Ectodermal cell (in vitro differentiated cells): ENCODE data around the gene RASGEF1C.

Experiments used
- H3K27ac ChIP-seq: 2 replicates; pipeline ENCODE4 v1.7.0; 2013; ENCODE audit warnings: mild to moderate bottlenecking, low read depth, low read length; ENCODE audit not compliant: insufficient read depth, poor library complexity, severe bottlenecking
- H3K27me3 ChIP-seq: 2 replicates; pipeline ENCODE4 v1.7.0; 2013; ENCODE audit warnings: mild to moderate bottlenecking, low read length; ENCODE audit not compliant: insufficient read depth, control insufficient read depth, poor library complexity, severe bottlenecking
- H3K36me3 ChIP-seq: one replicate; pipeline ENCODE4 v1.7.0; 2013; ENCODE audit warnings: low read length; ENCODE audit not compliant: control insufficient read depth, insufficient read depth
- H3K4me1 ChIP-seq: one replicate; pipeline ENCODE4 v1.7.0; 2013; ENCODE audit warnings: low read length; ENCODE audit not compliant: control insufficient read depth, insufficient read depth
- H3K4me3 ChIP-seq: 2 replicates; pipeline ENCODE4 v1.7.0; 2013; ENCODE audit warnings: low read depth, low read length, control low read depth; ENCODE audit not compliant: insufficient read depth
- H3K9me3 ChIP-seq: 2 replicates; pipeline ENCODE4 v1.7.0; 2013; ENCODE audit warnings: mild to moderate bottlenecking, low read length, moderate library complexity; ENCODE audit not compliant: control insufficient read depth
- WGBS, 2 experiments: methylation state at CpG; one replicate each; pipeline ENCODE4 v1.1.7; 2013; ENCODE audit warnings: missing lambda C conversion rate in 2 of 2; 5-methylcytosine and 5-hydroxymethylcytosine counted together

Gene RASGEF1C

DNA sequence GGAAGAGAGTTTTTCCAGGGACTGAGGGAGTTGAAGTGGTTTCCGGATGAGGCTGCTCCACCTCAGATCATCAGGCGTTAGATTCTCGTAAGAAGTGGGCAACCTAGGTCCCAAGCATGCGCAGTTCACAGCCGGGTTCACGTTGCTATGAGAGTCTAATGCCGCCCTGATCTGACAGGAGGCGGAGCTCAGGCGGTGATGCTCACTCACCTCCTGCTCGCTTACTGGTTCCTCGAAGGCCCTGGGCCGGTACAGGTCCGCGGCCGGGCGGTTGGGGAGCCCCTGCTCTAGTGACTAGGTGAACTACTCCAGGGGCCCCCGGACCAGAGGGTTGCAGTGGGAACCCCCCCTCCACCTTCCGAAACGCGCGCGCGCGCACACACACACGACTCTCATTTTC lies 136.5 kb downstream of the RASGEF1C start:
- no peak overlapping the region for H3K4me3 ChIP-seq
- H3K9me3 ChIP-seq, result no peaks in the 10 kb centered on the region
- H3K36me3 ChIP-seq, result peaks cover 4% of the 10 kb centered on the region
- H3K27me3 ChIP-seq, result peaks cover 12% of the 10 kb centered on the region
- no peak overlapping the region for H3K27ac ChIP-seq
- WGBS, 2 experiments, result 93 to 94% methylated on average over 25 of the region's 25 CpGs
- peaks cover 7% of the 10 kb centered on the region for H3K4me1 ChIP-seq

DNA sequence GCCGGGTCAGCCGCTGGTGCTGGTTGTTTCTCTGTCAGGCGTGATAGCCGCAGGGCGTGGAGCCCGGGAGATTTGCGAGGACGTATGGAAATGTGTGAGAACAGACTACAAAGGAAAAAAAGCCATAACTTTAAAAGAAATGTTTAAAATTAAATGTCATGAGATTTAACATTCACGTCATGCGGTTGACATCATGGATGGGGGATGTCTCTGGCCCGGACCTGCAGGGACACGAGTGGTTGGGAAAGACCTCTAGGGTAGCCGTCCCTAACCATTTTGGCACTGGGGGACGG lies 136.8 kb downstream of the RASGEF1C start:
- Histone ChIP-seq H3K27me3 (peaks cover 12% of the 10 kb centered on the region), H3K9me3 (no peaks in the 10 kb centered on the region), H3K4me3 (peak overlapping the region; percentile 94), H3K36me3 (peaks cover 4% of the 10 kb centered on the region), H3K4me1 (peaks cover 7% of the 10 kb centered on the region), H3K27ac (no peak overlapping the region)
- WGBS, 2 experiments, result 29% methylated on average over 14 of the region's 14 CpGs

DNA sequence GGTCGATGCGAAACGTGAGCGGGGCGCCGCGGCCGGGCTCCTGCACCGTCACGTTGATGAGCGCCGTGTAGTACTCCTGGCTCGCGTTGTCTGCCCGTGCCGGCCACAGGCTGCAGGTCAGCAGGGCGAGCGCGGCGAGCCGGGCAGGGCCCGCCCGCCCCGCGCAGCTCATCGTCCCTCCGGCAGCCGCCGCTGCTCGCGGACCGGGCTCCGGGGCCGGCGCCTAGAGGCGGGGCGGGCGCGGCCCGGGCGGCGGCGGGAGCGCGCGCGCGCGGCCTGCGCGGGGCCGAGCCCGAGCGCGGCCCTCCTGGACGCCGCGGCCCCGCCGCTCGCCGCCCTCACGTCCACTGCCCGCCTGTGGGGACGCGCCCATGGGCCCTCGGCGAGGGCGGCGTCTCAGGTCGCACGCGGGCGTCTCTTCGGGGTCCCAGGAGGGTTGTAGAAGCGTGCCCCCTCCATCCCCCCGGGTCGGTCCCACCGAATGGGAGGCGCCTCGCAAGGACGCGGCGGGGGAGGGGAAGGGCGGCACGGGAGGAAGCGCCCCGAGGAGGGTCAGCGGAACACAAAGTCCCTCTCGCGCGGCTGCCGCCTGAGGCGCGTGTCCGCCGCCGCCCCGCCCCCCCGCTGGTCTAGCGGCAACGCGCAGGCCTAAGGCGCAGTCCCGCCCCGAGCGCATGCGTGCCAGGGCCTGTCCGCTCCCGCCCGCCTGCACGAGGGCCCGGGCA lies 137.3 kb downstream of the RASGEF1C start, which contains the start of gene RNF130:
Gene RNF130, minus strand, starts transcription at position 229 of the 725 bp plus-strand sequence. Its CDS starts 57 bp downstream, at position 172.
- H3K4me3 ChIP-seq, result peak within 1 kb of the TSS; percentile 94
- H3K4me1 ChIP-seq, result peaks cover 7% of the 10 kb centered on the region
- peaks cover 12% of the 10 kb centered on the region for H3K27me3 ChIP-seq
- WGBS, 2 experiments, result 0 to 1% methylated on average over 113 of the region's 113 CpGs
- H3K27ac ChIP-seq, result peak within 1 kb of the TSS; percentile 92
- no peaks in the 10 kb centered on the region for H3K9me3 ChIP-seq
- H3K36me3 ChIP-seq, result peaks cover 4% of the 10 kb centered on the region

DNA sequence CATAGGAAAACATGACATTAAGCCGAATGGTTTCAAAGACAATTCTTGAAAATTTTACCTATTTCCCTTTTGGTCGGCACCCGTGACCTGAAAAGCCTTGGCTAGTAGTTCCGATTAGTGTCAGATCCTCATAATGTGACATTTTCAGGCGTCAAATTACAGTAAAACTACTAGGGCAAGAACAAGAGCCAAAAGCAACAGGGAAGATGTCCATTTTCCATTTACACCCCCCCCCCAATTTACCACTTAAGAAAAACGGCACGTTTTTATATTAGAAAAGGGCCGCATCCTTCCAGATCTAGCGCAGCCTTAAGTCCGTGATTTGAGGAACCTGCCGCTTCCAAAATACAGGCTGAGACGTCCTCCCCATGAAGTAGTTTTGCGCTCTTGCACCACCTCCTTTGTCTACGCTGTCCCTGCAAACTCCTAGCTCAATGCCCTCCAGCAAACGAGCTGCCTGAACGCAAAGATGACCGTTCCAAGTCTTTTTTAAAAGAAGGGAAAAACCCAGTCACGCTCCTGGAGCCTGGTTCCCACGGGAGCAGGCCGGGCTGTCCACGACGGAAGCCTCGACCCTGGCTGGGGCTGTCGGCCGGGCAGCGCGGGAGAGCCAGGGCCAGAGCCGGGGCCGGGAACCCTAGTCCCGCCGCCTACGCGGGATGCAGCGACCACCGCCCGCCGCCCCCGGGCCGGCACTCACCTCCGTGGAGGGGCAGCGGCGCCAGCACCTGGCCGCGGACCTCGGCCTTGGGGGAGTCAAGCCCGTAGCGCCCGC lies 138.1 kb downstream of the RASGEF1C start:
- Histone ChIP-seq H3K36me3 (peaks cover 4% of the 10 kb centered on the region), H3K9me3 (no peaks in the 10 kb centered on the region), H3K4me1 (peaks cover 7% of the 10 kb centered on the region), H3K4me3 (peak overlapping the region; percentile 94), H3K27ac (peak overlapping the region; percentile 20), H3K27me3 (peaks cover 12% of the 10 kb centered on the region)
- WGBS, 2 experiments, result 1% methylated on average over 48 of the region's 48 CpGs

DNA sequence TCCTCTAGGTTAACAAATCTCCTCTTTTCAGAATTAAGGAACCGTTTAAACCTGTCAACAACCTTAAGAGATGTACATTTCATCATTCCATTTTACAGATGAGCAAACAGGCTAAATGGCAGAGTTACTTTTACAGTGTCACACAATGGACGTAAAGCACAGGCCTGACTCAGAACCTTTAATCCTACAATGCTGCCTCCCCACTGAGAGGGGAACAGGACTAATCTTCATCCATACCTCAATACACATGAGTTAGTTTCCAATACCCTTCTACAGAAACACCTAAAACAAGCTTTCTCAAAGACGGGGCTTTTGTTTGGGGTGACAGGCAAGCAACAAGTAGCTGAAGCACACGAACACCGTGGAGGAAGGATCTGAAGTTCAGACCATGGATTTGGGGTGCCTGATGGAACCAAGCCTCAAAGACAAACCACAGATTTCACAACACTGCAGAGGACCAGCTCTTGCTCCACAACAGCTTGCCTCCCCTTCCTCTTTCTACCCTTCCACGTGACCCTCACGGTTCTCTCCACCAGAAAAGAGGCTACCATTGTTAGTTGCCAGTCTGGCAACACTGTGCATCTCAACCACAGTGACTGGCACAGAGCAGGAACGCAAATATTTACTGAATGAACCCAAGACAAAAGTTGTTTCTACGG lies 139.3 kb downstream of the RASGEF1C start:
- H3K4me1 ChIP-seq, result peaks cover 7% of the 10 kb centered on the region
- peak overlapping the region; percentile 94 for H3K4me3 ChIP-seq
- H3K9me3 ChIP-seq, result no peaks in the 10 kb centered on the region
- H3K27ac ChIP-seq, result peak overlapping the region; percentile 6
- H3K36me3 ChIP-seq, result peaks cover 4% of the 10 kb centered on the region
- H3K27me3 ChIP-seq, result peaks cover 12% of the 10 kb centered on the region
- 13 to 16% methylated on average over 9 of the region's 9 CpGs for WGBS, 2 experiments

DNA sequence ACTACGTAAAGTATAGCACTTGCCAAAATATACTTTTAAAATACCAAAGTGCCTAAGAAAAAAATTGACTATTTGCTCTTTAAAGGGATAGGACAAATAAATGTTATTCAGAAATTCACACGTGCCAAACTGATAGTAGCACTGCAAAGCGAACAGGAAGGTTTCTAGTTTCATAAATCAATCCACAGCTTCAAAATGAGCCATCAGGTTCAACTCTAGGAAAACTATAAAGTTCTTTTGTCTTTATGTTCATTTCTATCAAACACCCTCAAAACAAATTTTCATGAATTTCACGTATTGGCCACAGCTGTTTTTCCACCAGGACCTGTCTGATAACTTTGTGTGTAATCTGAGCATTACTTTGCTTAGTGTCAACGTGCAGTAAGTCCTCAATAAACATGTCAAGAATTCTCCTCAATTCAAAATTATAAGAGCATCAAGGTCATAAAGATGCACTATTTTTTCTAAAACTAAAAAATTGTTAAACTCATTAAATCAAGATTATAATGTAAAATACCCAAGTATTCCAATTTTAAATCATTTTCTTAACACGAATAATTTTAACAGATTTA lies 140.4 kb downstream of the RASGEF1C start:
- no peaks in the 10 kb centered on the region for H3K9me3 ChIP-seq
- H3K4me1 ChIP-seq, result peaks cover 7% of the 10 kb centered on the region
- peak overlapping the region; percentile 94 for H3K4me3 ChIP-seq
- WGBS, 2 experiments, result 63 to 69% methylated on average over 5 of the region's 6 CpGs
- peaks cover 4% of the 10 kb centered on the region for H3K36me3 ChIP-seq
- H3K27me3 ChIP-seq, result peaks cover 12% of the 10 kb centered on the region
- H3K27ac ChIP-seq, result peak overlapping the region; percentile 21

DNA sequence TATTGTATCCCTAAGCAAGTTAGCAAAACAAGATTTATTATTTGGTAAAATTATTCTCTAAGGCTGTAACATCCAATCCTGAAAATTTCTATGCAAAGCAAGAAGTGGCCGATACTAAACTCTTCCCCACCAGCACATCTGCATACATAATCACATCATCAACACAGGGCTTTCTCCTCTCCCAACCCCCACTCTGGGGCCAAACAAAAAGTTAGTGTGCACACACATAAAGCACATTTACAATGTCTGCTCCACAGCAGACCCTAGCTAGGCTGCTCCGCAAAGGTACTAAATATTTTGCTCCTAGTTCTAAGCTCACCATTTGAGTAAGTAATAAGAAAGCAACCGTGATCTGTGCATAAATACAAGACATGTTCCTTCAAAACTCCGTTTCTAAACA lies 141.0 kb downstream of the RASGEF1C start:
- Histone ChIP-seq H3K36me3 (peaks cover 4% of the 10 kb centered on the region), H3K27ac (no peak overlapping the region), H3K9me3 (no peaks in the 10 kb centered on the region), H3K27me3 (peaks cover 9% of the 10 kb centered on the region), H3K4me1 (peaks cover 7% of the 10 kb centered on the region), H3K4me3 (no peak overlapping the region)
- 44% methylated on average over 4 of the region's 4 CpGs for WGBS, 2 experiments

DNA sequence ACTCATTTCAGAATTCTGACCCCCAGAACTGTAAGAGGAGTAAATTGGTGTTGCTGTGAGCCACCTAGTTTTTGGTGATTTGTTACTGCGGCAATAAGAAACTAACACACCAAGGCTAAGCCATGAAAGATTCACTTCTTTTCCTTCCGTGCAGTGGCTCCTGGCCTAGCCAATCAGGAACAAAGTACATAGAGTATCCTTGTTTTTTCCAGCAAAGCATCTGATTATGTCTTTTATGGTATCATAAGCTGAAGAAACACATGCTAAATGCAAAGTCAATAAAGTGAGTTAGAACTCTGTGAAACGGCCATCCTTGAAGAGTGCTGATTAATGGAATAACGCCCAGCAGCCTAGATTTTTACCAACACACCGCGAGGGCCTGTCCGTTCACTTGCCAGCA lies 148.8 kb downstream of the RASGEF1C start:
- Histone ChIP-seq H3K4me3 (no peak overlapping the region), H3K36me3 (no peaks in the 10 kb centered on the region), H3K4me1 (peaks cover 6% of the 10 kb centered on the region), H3K27ac (no peak overlapping the region), H3K9me3 (no peaks in the 10 kb centered on the region), H3K27me3 (no peaks in the 10 kb centered on the region)
- 95 to 96% methylated on average over 7 of the region's 7 CpGs for WGBS, 2 experiments

DNA sequence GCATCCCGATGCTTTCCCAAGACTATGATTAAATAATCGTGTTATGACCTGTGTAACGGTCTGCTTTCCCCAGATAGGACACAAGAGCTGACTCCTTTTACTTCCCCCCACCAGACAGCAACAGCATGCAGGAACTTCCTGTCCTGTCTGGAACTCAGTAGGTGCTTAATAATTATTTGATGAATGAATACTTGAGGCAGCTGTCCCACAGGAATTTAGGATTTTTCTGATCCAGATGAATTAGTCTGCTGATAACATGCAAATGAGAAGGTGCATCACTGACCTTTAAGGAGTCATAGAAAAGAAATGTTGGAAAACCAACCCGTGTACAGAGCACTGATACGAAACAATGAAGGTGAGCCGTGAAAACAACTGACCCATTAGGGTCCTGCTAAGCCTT lies 149.7 kb downstream of the RASGEF1C start:
- Histone ChIP-seq H3K4me1 (peaks cover 9% of the 10 kb centered on the region), H3K27me3 (no peaks in the 10 kb centered on the region), H3K9me3 (no peaks in the 10 kb centered on the region), H3K27ac (no peak overlapping the region), H3K36me3 (no peaks in the 10 kb centered on the region), H3K4me3 (no peak overlapping the region)
- WGBS, 2 experiments, result 88 to 89% methylated on average over 6 of the region's 6 CpGs

DNA sequence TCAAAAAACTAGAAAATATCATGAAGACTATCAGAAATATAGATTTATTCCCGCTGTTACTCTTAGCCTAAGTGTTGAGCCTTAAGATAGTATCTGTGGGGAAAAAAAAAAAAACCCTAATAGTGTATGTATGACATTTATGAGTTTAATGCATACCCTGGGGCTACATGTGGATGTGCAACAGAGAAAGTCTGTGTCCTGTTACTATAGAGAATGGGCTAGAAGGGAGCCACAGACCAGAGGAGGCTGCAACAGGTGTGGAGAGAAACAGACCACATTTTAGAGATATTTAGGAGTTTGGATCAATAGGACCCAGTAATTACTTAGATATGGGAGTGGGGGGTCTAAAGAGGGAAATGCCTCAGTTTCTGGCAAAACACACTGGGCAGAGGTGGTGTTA lies 152.9 kb downstream of the RASGEF1C start:
- peaks cover 13% of the 10 kb centered on the region for H3K4me1 ChIP-seq
- H3K9me3 ChIP-seq, result no peaks in the 10 kb centered on the region
- H3K27ac ChIP-seq, result no peak overlapping the region
- H3K27me3 ChIP-seq, result no peaks in the 10 kb centered on the region
- no peak overlapping the region for H3K4me3 ChIP-seq
- no peaks in the 10 kb centered on the region for H3K36me3 ChIP-seq
- WGBS, 2 experiments, result 100% methylated on average over 1 of the region's 1 CpG; no CpG with 5 or more reads in 1 of the 2 experiments
